PFSK-1 (cell line): ENCODE data around the gene IL37.

ENCODE experiments used
- FOXP2 ChIP-seq: optimal IDR thresholded peaks from 2 replicates; pipeline ENCODE3; 2011; ENCODE audit warnings: borderline replicate concordance, control low read depth, inconsistent platforms; ENCODE audit not compliant: insufficient read depth; ENCODE audit errors: extremely low read length, extremely low read depth
- POLR2AphosphoS5 ChIP-seq: IDR thresholded peaks from 2 replicates; pipeline ENCODE4 v1.6.1; 2012; ENCODE audit warnings: low read depth, mild to moderate bottlenecking, control low read depth, low read length, moderate library complexity
- TAF1 ChIP-seq: IDR thresholded peaks from 2 replicates; pipeline ENCODE4 v1.6.1; 2012; ENCODE audit warnings: low read length, control low read depth, borderline replicate concordance; ENCODE audit not compliant: insufficient read depth

GRCh38 chr2:112916145-112916571, 5.2 kb downstream of the IL37 start:
- TF ChIP-seq POLR2AphosphoS5: no peak
- TF ChIP-seq FOXP2: no peak
- TF ChIP-seq TAF1: no peak
